Astrocyte (in vitro differentiated cells and primary cell): ENCODE results near the gene PRUNE1. TPM values are rescaled to one million over a fixed set of nuclear protein-coding genes. Genes with fewer than 3 reads are reported as not detected.

Experiments
- DNase-seq: peaks from one replicate; pipeline ENCODE4 v3.0.0-alpha.2; 2010; ENCODE audit warnings: low read depth
- FAIRE-seq: peaks from 2 replicates; lab custom pipeline; 2011; peaks lifted over from hg19 to GRCh38; lab: Jason Lieb, UNC
- H2AFZ ChIP-seq: 2 replicates; pipeline ENCODE4 v1.6.0; 2012; ENCODE audit warnings: low read depth, low read length, inconsistent platforms
- H3K27ac ChIP-seq: 2 replicates; pipeline ENCODE4 v1.5.1; 2011; ENCODE audit warnings: low read depth, low read length, inconsistent platforms
- H3K27me3 ChIP-seq: 2 replicates; pipeline ENCODE4 v1.6.0; 2011; ENCODE audit warnings: low read length, inconsistent platforms; ENCODE audit not compliant: insufficient read depth
- H3K36me3 ChIP-seq: 2 replicates; pipeline ENCODE4 v1.5.1; 2011; ENCODE audit warnings: low read length, inconsistent platforms; ENCODE audit not compliant: insufficient read depth
- H3K4me1 ChIP-seq: 2 replicates; pipeline ENCODE4 v1.5.1; 2011; ENCODE audit warnings: low read length, inconsistent platforms; ENCODE audit not compliant: insufficient read depth
- H3K4me2 ChIP-seq: 2 replicates; pipeline ENCODE4 v1.6.0; 2012; ENCODE audit warnings: low read length, inconsistent platforms
- H3K4me3 ChIP-seq: 2 replicates; pipeline ENCODE4 v1.5.1; 2011; ENCODE audit warnings: low read depth, mild to moderate bottlenecking, low read length, inconsistent platforms; ENCODE audit not compliant: insufficient read depth
- H3K79me2 ChIP-seq: 2 replicates; pipeline ENCODE4 v1.6.0; 2012; ENCODE audit warnings: mild to moderate bottlenecking, low read length, inconsistent platforms; ENCODE audit not compliant: insufficient read depth
- H3K9ac ChIP-seq: 2 replicates; pipeline ENCODE4 v1.6.0; 2012; ENCODE audit warnings: mild to moderate bottlenecking, low read length, inconsistent platforms
- H3K9me3 ChIP-seq: 2 replicates; pipeline ENCODE4 v1.5.1; 2012; ENCODE audit warnings: low read depth, mild to moderate bottlenecking, low read length, inconsistent platforms; ENCODE audit not compliant: insufficient read depth
- H4K20me1 ChIP-seq: 2 replicates; pipeline ENCODE4 v1.6.0; 2012; ENCODE audit warnings: low read length, inconsistent platforms; ENCODE audit not compliant: insufficient read depth
- H3K27ac Mint-ChIP-seq: one replicate; pipeline ENCODE4 v1.8.0; 2021; ENCODE audit warnings: mild to moderate bottlenecking, mixed read lengths; ENCODE audit not compliant: unreplicated experiment
- H3K27me3 Mint-ChIP-seq: one replicate; pipeline ENCODE4 v1.8.0; 2021; ENCODE audit warnings: low read depth, mixed read lengths; ENCODE audit not compliant: unreplicated experiment
- H3K36me3 Mint-ChIP-seq: one replicate; pipeline ENCODE4 v1.8.0; 2021; ENCODE audit warnings: low read depth, mixed read lengths; ENCODE audit not compliant: unreplicated experiment
- H3K4me1 Mint-ChIP-seq: one replicate; pipeline ENCODE4 v1.8.0; 2021; ENCODE audit warnings: low read depth, mixed read lengths; ENCODE audit not compliant: unreplicated experiment
- H3K4me3 Mint-ChIP-seq: one replicate; pipeline ENCODE4 v1.8.0; 2021; ENCODE audit warnings: mild to moderate bottlenecking, moderate library complexity, mixed read lengths; ENCODE audit not compliant: unreplicated experiment
- H3K9me3 Mint-ChIP-seq: one replicate; pipeline ENCODE4 v1.8.0; 2021; ENCODE audit warnings: mild to moderate bottlenecking, mixed read lengths; ENCODE audit not compliant: unreplicated experiment
- EZH2 ChIP-seq: IDR thresholded peaks from 2 replicates; pipeline ENCODE4 v1.6.1; 2012; ENCODE audit warnings: mild to moderate bottlenecking, low read length, inconsistent platforms; ENCODE audit not compliant: insufficient read depth
- total RNA-seq: library from RNA; stranded (reverse); gene quantifications from 2 replicates; pipeline ENCODE4 v1.2.1, GENCODE V29; 2021
- TF ChIP-seq, protein P1 (sequence below): IDR thresholded peaks from 2 replicates; pipeline ENCODE4 v1.5.1; 2011; ENCODE audit warnings: low read depth, mild to moderate bottlenecking, inconsistent platforms, low read length, moderate library complexity; ENCODE audit not compliant: insufficient read depth

Gene PRUNE1
- total RNA-seq, 1 donor from 2014 or later, result 14.3 TPM

DNA sequence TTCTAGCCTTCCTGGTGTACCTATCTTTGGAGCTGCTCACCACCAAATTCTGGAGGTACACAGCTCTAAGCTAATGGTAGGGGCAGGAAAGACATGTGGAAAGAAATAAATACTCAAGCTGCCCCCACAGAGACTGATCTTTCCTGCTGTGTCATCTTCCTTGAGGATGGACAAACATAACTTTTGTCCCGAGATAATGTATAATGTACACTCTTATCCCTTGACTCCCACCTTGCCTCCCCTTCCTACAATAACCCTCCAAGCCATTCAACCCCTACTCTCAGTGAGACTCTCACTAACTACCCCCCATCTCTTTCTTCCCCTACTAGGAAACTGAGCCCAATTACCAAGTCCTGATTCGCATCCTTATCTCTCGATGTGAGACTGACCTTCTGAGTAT, 14.0 kb upstream of the PRUNE1 start:
- FAIRE-seq (no peak), DNase-seq (no peak)
- H3K27ac ChIP-seq, result no peak overlapping the region
- no peak overlapping the region for H3K4me2 ChIP-seq
- no peaks in the 10 kb centered on the region for H3K9me3 ChIP-seq
- no peak overlapping the region for H3K4me3 Mint-ChIP-seq
- no peaks in the 10 kb centered on the region for H3K27me3 Mint-ChIP-seq
- no peaks in the 10 kb centered on the region for H3K79me2 ChIP-seq
- peaks cover 8% of the 10 kb centered on the region for H3K36me3 Mint-ChIP-seq
- H3K27ac Mint-ChIP-seq, result no peak overlapping the region
- peaks cover 14% of the 10 kb centered on the region for H3K4me1 Mint-ChIP-seq
- no peak overlapping the region for H3K9ac ChIP-seq
- H3K4me3 ChIP-seq, result no peak overlapping the region
- H3K9me3 Mint-ChIP-seq, result peaks cover 2% of the 10 kb centered on the region
- H3K27me3 ChIP-seq, result no peaks in the 10 kb centered on the region
- no peaks in the 10 kb centered on the region for H4K20me1 ChIP-seq
- H2AFZ ChIP-seq, result no peak overlapping the region
- TF ChIP-seq, protein P1, sequence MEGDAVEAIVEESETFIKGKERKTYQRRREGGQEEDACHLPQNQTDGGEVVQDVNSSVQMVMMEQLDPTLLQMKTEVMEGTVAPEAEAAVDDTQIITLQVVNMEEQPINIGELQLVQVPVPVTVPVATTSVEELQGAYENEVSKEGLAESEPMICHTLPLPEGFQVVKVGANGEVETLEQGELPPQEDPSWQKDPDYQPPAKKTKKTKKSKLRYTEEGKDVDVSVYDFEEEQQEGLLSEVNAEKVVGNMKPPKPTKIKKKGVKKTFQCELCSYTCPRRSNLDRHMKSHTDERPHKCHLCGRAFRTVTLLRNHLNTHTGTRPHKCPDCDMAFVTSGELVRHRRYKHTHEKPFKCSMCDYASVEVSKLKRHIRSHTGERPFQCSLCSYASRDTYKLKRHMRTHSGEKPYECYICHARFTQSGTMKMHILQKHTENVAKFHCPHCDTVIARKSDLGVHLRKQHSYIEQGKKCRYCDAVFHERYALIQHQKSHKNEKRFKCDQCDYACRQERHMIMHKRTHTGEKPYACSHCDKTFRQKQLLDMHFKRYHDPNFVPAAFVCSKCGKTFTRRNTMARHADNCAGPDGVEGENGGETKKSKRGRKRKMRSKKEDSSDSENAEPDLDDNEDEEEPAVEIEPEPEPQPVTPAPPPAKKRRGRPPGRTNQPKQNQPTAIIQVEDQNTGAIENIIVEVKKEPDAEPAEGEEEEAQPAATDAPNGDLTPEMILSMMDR, result no peak
- no peak for TF ChIP-seq EZH2
- H3K36me3 ChIP-seq, result no peaks in the 10 kb centered on the region
- peaks cover 12% of the 10 kb centered on the region for H3K4me1 ChIP-seq

- H3K27ac Mint-ChIP-seq, result no peak overlapping the region
- no peak for TF ChIP-seq EZH2
- TF ChIP-seq, protein P1, result no peak
- H3K36me3 ChIP-seq, result no peaks in the 10 kb centered on the region
- no peak overlapping the region for H3K4me2 ChIP-seq
- H4K20me1 ChIP-seq, result no peaks in the 10 kb centered on the region
- peaks cover 24% of the 10 kb centered on the region for H3K4me1 ChIP-seq
- peaks cover 2% of the 10 kb centered on the region for H3K9me3 Mint-ChIP-seq
- H3K27ac ChIP-seq, result no peak overlapping the region
- H3K4me3 ChIP-seq, result no peak overlapping the region
- no peaks in the 10 kb centered on the region for H3K27me3 Mint-ChIP-seq
- H3K4me3 Mint-ChIP-seq, result no peak overlapping the region
- H3K9me3 ChIP-seq, result no peaks in the 10 kb centered on the region
- H3K79me2 ChIP-seq, result no peaks in the 10 kb centered on the region
- no peak overlapping the region for H3K9ac ChIP-seq
- no peak for DNase-seq
- FAIRE-seq, result no peak
- no peak overlapping the region for H2AFZ ChIP-seq
- peaks cover 8% of the 10 kb centered on the region for H3K36me3 Mint-ChIP-seq
- peaks cover 22% of the 10 kb centered on the region for H3K4me1 Mint-ChIP-seq
- no peaks in the 10 kb centered on the region for H3K27me3 ChIP-seq
Observed at GRCh38 chr1:150995460-150995859, 12.8 kb upstream of the PRUNE1 start.

- Histone ChIP-seq H3K4me2 (no peak overlapping the region), H3K4me3 (no peak overlapping the region), H3K27me3 (no peaks in the 10 kb centered on the region), H3K9me3 (no peaks in the 10 kb centered on the region), H3K27ac (no peak overlapping the region), H3K9ac (no peak overlapping the region), H4K20me1 (no peaks in the 10 kb centered on the region), H2AFZ (no peak overlapping the region), H3K36me3 (no peaks in the 10 kb centered on the region), H3K79me2 (no peaks in the 10 kb centered on the region), H3K4me1 (peaks cover 24% of the 10 kb centered on the region)
- no peaks in the 10 kb centered on the region for H3K27me3 Mint-ChIP-seq
- H3K9me3 Mint-ChIP-seq, result peaks cover 2% of the 10 kb centered on the region
- peaks cover 8% of the 10 kb centered on the region for H3K36me3 Mint-ChIP-seq
- H3K4me1 Mint-ChIP-seq, result peaks cover 25% of the 10 kb centered on the region
- FAIRE-seq (no peak), DNase-seq (no peak)
- no peak for TF ChIP-seq EZH2
- TF ChIP-seq, protein P1, result peak; percentile 69
- H3K27ac Mint-ChIP-seq, result no peak overlapping the region
- no peak overlapping the region for H3K4me3 Mint-ChIP-seq
Observed at GRCh38 chr1:150995896-150996295, 12.4 kb upstream of the PRUNE1 start.
